T-cell (primary cell): ENCODE measurements around the gene HOXA10. TPM values are rescaled to one million over a fixed set of nuclear protein-coding genes. Genes with fewer than 3 reads are reported as not detected.

Experiments used
- ATAC-seq, 4 experiments: fragments of 200-7000 bp in 3 of 4; fragments of 150-1000 bp in 1 of 4; cut with Tn5 transposase; replicated peaks in 1 of 4; 1 replicate in 3 of 4; 2 replicates in 1 of 4; pipeline ENCODE4 v1.10.0; 2021; ENCODE audit warnings: moderate library complexity in 3 of 4, mild to moderate bottlenecking in 2 of 4, moderate number of reproducible peaks in 1 of 4
- CTCF ChIA-PET, 2 donors: fragments of 300-600 bp; sonication (Branson Sonifier 250); formaldehyde crosslinking; loops; one replicate each; lab custom pipeline; 2022; ENCODE audit warnings: antibody characterized with exemption in 2 of 2; lab: Charles Lee
- POLR2A ChIA-PET, 2 donors: fragments of 300-600 bp; sonication (Branson Sonifier 250); formaldehyde crosslinking; loops; one replicate each; lab custom pipeline; 2022; ENCODE audit warnings: antibody characterized with exemption in 2 of 2; lab: Charles Lee
- DNase-seq, 35 experiments: peaks; one replicate each; pipeline versions ENCODE4 v3.0.0 to v3.0.0-alpha.2; 2013 to 2023
- H3K27ac ChIP-seq: one replicate; pipeline ENCODE4 v1.5.1; 2013; ENCODE audit warnings: low read length
- H3K27me3 ChIP-seq, 2 experiments: replicated peaks in 1 of 2; 1 replicate in 1 of 2; 2 replicates in 1 of 2; pipeline versions ENCODE4 v1.6.1 to v1.7.0; 2013; ENCODE audit warnings: low read length in 1 of 2, mixed read lengths in 1 of 2; ENCODE audit not compliant: control insufficient read depth in 2 of 2, insufficient read depth in 2 of 2; ENCODE audit errors: extremely low read depth in 1 of 2
- H3K36me3 ChIP-seq, 2 donors: 1 replicate in 1 of 2; 2 replicates in 1 of 2; pipeline versions ENCODE4 v1.6.1 to v1.7.0; 2013; ENCODE audit warnings: low read length in 1 of 2; ENCODE audit not compliant: control insufficient read depth in 2 of 2, insufficient read depth in 1 of 2; ENCODE audit errors: extremely low read depth in 1 of 2
- H3K4me1 ChIP-seq, 2 experiments: 1 replicate in 1 of 2; 2 replicates in 1 of 2; pipeline versions ENCODE4 v1.6.1 to v1.7.0; 2013; ENCODE audit warnings: low read length in 2 of 2, mixed read lengths in 1 of 2; ENCODE audit not compliant: insufficient read depth in 2 of 2, control insufficient read depth in 1 of 2; ENCODE audit errors: extremely low read depth in 1 of 2
- H3K4me3 ChIP-seq, 2 donors: 1 replicate in 1 of 2; 2 replicates in 1 of 2; pipeline versions ENCODE4 v1.5.1 to v1.7.0; 2013; ENCODE audit warnings: mild to moderate bottlenecking in 2 of 2, low read length in 1 of 2, moderate library complexity in 1 of 2; ENCODE audit not compliant: control insufficient read depth in 1 of 2; ENCODE audit errors: extremely low read depth in 1 of 2
- H3K9me3 ChIP-seq: 2 replicates; pipeline ENCODE4 v1.7.0; 2013
- H3K27ac Mint-ChIP-seq, 2 donors: one replicate each; pipeline ENCODE4 v1.8.0; 2020 to 2021; ENCODE audit warnings: mild to moderate bottlenecking in 2 of 2, mixed read lengths in 2 of 2
- H3K27me3 Mint-ChIP-seq, 2 donors: one replicate each; pipeline ENCODE4 v1.8.0; 2021 to 2022; ENCODE audit warnings: mixed read lengths in 2 of 2
- H3K36me3 Mint-ChIP-seq: one replicate; pipeline ENCODE4 v1.8.0; 2021; ENCODE audit warnings: mixed read lengths
- H3K4me1 Mint-ChIP-seq, 3 donors: one replicate each; pipeline ENCODE4 v1.8.0; 2020 to 2022; ENCODE audit warnings: mixed read lengths in 3 of 3, mild to moderate bottlenecking in 1 of 3
- H3K4me3 Mint-ChIP-seq, 3 donors: one replicate each; pipeline ENCODE4 v1.8.0; 2020 to 2022; ENCODE audit warnings: mild to moderate bottlenecking in 3 of 3, mixed read lengths in 3 of 3, moderate library complexity in 3 of 3
- H3K9me3 Mint-ChIP-seq, 3 donors: one replicate each; pipeline ENCODE4 v1.8.0; 2020 to 2022; ENCODE audit warnings: mixed read lengths in 3 of 3
- WGBS: methylation state at CpG from one replicate; pipeline ENCODE4 v1.1.5; 2013; ENCODE audit warnings: missing lambda C conversion rate; ENCODE audit not compliant: insufficient coverage; 5-methylcytosine and 5-hydroxymethylcytosine counted together
- total RNA-seq, 35 experiments: library from RNA in 6 of 35; stranded (reverse) in 6 of 35; fragments of 120-200 nt in 1 of 35; gene quantifications; one replicate each; pipeline versions ENCODE4 v1.2.1 to v1.2.4 and lab custom pipeline; 2013 to 2026

The HOXA10 gene
- total RNA-seq, 5 donors from 2014 or later (not counting 1 experiment from before 2014, with no cell fraction given) = 0.36 to 0.75 (median 0.51) TPM; not detected in 2

DNA sequence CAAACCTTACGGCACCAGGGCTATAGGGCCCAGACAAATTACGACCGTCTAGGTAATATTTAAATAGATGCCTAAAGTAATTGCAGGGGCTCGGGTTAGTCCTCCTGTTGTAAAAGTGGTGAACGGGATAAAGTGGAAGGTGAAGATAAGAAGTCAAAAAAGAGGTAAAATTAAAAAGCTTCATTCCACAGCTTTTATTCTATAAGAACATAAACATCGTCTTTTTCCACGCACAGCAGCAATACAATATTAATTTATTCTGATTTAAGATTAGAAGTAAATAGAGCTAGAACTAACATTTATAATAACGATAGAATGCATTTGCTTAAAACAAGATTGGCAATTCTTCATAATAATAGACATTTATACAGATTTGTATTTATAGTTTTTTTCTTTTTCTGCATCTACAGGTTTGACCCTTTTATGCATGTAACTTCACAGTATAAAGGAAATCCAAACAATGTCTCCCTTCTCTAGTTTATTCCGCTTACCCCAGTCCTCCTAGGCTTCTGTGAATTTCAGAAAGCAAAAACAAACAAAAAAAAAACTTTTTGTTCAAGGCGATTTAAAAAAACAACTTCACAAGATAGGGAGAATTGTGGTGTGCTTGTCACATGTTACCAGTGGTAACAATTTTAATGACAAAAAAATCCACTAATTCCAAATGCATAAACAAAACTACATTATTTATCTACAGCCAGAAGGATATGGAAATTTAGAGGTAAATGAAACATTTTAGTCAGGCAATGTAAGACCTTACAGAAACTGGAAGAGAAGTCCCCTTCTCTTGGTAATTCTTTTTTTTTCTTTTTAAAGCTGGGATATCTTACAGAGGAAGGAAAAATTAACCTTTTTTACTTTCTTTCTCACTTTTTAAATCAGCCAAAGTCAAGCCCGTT is 3.4 kb downstream of the HOXA10 start:
- no peak overlapping the region for H3K4me3 Mint-ChIP-seq
- H3K9me3 ChIP-seq = no peaks in the 10 kb centered on the region
- H3K27me3 ChIP-seq = peaks cover 17 to 91% of the 10 kb centered on the region in 2 experiments
- H3K4me3 ChIP-seq = no peak overlapping the region
- POLR2A ChIA-PET = interaction anchor here in 1 of 2 donors (0.5 kb wide), 1 partner anchor 14 kb away, joined by 5 read pairs; the partner anchor contains the start of gene HOXA7
- H3K27ac Mint-ChIP-seq = no peak overlapping the region
- H3K9me3 Mint-ChIP-seq = no peaks in the 10 kb centered on the region
- peaks cover 32 to 45% (median 44%) of the 10 kb centered on the region in 3 donors for H3K4me1 Mint-ChIP-seq
- WGBS = 0% methylated on average over 1 of the region's 11 CpGs
- ATAC-seq (no peak), DNase-seq (no peak)
- no peaks in the 10 kb centered on the region for H3K36me3 Mint-ChIP-seq
- H3K27me3 Mint-ChIP-seq = peaks cover 59 to 76% of the 10 kb centered on the region in 2 donors
- no peak overlapping the region for H3K27ac ChIP-seq
- CTCF ChIA-PET = interaction anchor here in 1 of 2 donors (0.7 to 1.3 kb wide), 4 partner anchors 8 to 480 kb away, joined by 3 read pairs; no protein-coding TSS in a partner anchor
- peaks cover 15 to 72% of the 10 kb centered on the region in 2 experiments for H3K4me1 ChIP-seq
- no peaks in the 10 kb centered on the region for H3K36me3 ChIP-seq

DNA sequence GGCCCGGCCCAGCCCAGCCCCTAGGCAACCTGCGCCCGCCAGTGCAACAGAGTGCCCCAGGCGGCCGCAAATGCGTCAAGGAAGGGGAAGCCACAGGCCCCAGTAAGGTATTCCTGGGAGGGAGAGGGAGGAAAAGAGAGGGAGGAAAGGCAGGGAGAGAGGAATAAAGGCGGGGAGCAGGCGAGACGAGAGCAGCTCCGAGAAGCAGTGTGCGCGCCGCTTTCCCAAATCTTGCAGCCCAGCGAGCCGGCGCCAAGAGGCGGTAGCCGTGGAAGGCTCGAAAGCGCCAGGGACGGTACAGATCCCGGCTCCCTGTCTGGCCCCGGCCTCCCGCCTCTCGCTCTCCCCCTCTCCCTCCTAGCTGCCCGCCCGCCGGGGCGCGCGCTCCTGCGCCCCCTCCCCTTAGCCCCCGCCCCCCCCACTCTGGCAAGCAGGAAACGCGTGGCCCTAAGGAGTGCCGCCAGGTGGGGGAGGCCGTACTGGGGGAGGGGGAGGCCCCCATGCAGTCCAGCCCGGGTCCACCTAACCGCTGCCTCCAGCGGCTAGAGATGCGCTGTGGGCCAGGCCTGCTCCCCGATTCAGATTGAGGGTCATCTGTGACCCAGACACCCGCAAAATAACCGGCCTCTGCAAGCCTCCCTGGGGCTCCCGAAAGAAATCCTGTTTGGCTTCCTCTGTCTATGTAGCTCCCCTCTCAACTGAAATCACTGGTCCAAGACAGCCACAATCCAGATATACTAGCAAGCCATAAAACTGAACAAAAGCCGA is 4.3 kb downstream of the HOXA10 start:
- Mint-ChIP-seq H3K4me3 (peak overlapping the region in 2 of 3 donors; percentile 37 to 74), H3K4me1 (peaks cover 34 to 46% (median 44%) of the 10 kb centered on the region in 3 donors), H3K27ac (no peak overlapping the region), H3K9me3 (no peaks in the 10 kb centered on the region), H3K27me3 (peaks cover 54 to 72% of the 10 kb centered on the region in 2 donors), H3K36me3 (no peaks in the 10 kb centered on the region)
- 3% methylated on average over 26 of the region's 46 CpGs for WGBS
- Histone ChIP-seq H3K36me3 (no peaks in the 10 kb centered on the region), H3K27me3 (peaks cover 17 to 91% of the 10 kb centered on the region in 2 experiments), H3K4me1 (peaks cover 15 to 81% of the 10 kb centered on the region in 2 experiments), H3K4me3 (peak overlapping the region in 1 of 2 donors; percentile 35), H3K27ac (no peak overlapping the region), H3K9me3 (no peaks in the 10 kb centered on the region)
- ChIA-PET POLR2A (no interaction called here), CTCF (interaction anchor here in 1 of 2 donors (1.3 kb wide), 2 partner anchors 9 to 20 kb away, joined by 3 read pairs; no protein-coding TSS in a partner anchor)
- peak in 1 of 4 experiments; percentile 42 for ATAC-seq
- peak in 1 of 35 experiments; percentile 15 for DNase-seq

DNA sequence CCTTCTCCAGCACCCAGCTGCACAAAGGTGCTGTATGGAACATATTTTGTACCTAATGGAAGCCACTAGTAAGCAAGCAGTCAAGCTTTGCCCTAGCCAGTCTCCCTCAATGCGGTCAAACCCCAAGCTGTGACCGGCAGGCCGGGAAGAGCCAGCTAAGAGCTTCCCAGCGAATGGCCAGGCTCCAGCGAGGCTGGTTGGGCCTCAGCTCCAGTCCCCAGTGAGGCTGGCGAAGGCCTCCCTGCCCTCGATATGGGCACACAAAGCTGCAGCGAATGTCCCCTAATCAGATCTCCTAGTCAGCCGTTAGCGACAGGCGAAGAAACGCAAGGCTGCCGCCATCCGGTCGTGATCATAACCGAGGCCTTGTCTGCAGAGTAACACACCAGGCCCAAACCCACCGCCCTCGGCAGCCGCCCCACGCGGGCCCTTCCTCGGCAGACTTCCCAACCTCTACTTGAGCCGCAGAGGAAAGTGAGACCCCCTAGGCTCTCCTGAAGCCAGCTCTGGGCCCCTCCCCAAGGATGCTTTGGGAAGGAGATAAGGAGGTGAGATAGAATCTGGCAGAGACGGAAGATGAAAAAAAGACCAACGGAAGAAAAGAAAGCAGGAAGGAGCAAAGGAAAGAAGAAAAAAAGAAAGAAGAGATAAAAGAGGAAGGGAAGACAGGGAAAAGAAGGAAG is 5.7 kb downstream of the HOXA10 start:
- H3K27ac Mint-ChIP-seq = peak overlapping the region in 1 of 2 donors; percentile 73
- ATAC-seq = peak in 1 of 4 experiments; percentile 44
- peak overlapping the region in 1 of 3 donors; percentile 74 for H3K4me3 Mint-ChIP-seq
- H3K27me3 Mint-ChIP-seq = peaks cover 62 to 80% of the 10 kb centered on the region in 2 donors
- Histone ChIP-seq H3K9me3 (no peaks in the 10 kb centered on the region), H3K27ac (no peak overlapping the region), H3K4me1 (peaks cover 10 to 78% of the 10 kb centered on the region in 2 experiments), H3K36me3 (no peaks in the 10 kb centered on the region), H3K4me3 (no peak overlapping the region), H3K27me3 (peaks cover 17 to 92% of the 10 kb centered on the region in 2 experiments)
- peaks cover 36 to 44% (median 42%) of the 10 kb centered on the region in 3 donors for H3K4me1 Mint-ChIP-seq
- WGBS = 23% methylated on average over 16 of the region's 25 CpGs
- no peaks in the 10 kb centered on the region for H3K9me3 Mint-ChIP-seq
- no peaks in the 10 kb centered on the region for H3K36me3 Mint-ChIP-seq
- ChIA-PET CTCF (interaction anchor here (0.6 to 1.2 kb wide), 3 partner anchors 12 to 30 kb away, joined by 3 read pairs; no protein-coding TSS in a partner anchor), POLR2A (interaction anchor here in 1 of 2 donors (0.6 kb wide), 1 partner anchor 488 kb away, joined by 4 read pairs; no protein-coding TSS in a partner anchor)
- DNase-seq = peak in 4 of 35 experiments; percentile 22 to 60 (median 28)

DNA sequence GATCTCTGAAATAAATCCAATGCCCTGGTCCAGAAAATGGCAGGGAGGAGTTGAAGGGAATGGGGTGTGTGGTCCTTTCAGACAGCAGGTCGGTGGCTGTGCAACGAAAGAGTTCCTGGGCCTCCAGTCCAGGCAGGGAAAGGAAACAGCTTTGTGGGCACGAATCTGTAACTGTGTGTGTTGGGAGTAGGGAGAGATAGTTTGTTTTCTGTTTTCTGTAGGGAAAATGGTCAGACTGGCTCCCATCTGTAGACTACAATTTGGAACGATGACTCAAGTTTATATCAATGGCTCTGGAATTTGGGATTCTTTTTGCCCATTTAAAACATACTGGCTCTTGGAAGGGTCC is 6.2 kb downstream of the HOXA10 start:
- ChIA-PET POLR2A (no interaction called here), CTCF (interaction anchor here in 1 of 2 donors (1.1 to 1.2 kb wide), 2 partner anchors 12 to 31 kb away, joined by 3 read pairs; no protein-coding TSS in a partner anchor)
- no peak for ATAC-seq
- Histone ChIP-seq H3K9me3 (no peaks in the 10 kb centered on the region), H3K4me3 (no peak overlapping the region), H3K36me3 (no peaks in the 10 kb centered on the region), H3K27ac (no peak overlapping the region), H3K4me1 (peaks cover 7 to 74% of the 10 kb centered on the region in 2 experiments), H3K27me3 (peaks cover 15 to 91% of the 10 kb centered on the region in 2 experiments)
- Mint-ChIP-seq H3K4me1 (peaks cover 36 to 44% (median 42%) of the 10 kb centered on the region in 3 donors), H3K4me3 (peak overlapping the region in 1 of 3 donors; percentile 74), H3K27me3 (peaks cover 67 to 84% of the 10 kb centered on the region in 2 donors), H3K36me3 (no peaks in the 10 kb centered on the region), H3K27ac (peak overlapping the region in 1 of 2 donors; percentile 73), H3K9me3 (no peaks in the 10 kb centered on the region)
- DNase-seq = no peak
- 64% methylated on average over 2 of the region's 4 CpGs for WGBS

DNA sequence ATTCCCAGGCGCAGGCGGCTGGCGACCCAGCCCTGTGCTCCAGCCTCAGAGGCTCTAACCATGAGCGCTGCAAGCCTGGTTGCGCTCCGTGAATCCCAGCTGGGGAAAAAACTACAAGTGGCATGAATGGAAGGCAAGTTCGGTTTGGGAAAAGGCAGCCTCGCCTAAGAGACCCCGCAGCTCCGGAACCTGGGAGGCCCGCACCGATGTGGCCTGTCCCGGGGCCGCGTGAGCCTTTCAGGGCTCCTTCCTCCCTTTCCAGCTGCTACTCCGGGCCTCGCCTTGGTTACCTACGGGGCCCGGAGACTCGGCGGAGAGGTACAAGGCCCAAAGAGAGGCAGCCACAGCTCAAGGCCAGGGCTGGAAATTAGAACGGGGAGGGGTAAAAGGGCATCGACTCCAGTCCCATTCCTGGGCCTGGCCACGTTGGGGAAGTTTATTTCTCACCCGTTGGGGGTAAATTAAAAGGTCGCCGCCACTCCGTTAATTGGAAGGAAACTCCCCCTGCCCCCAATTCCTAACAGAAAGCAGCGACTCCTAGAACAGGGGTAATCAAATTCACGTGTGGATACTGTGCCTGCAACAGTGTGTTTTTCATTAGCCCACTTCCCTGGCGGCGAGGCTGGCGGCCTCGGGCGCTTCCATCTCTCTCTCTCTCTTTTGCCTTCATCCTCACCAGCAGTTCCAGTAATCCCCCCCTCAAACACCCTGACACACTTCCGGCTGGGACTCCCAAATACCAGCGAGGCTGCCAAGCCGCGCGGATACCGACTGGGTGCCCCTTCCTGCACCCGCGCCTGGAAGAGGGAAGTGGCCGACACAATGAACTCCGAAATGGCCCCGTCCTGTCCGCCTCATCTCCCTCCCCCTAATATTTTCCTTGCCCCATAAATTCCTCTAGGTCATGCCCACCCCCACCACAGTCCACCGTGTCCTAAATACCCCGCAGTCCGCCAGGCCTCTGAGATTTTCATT is 7.3 kb downstream of the HOXA10 start:
- DNase-seq (no peak), ATAC-seq (no peak)
- POLR2A ChIA-PET = no interaction called here
- Mint-ChIP-seq H3K4me3 (peak overlapping the region in 2 of 3 donors; percentile 13 to 58), H3K4me1 (peaks cover 28 to 37% (median 34%) of the 10 kb centered on the region in 3 donors), H3K36me3 (no peaks in the 10 kb centered on the region), H3K27me3 (peaks cover 66 to 85% of the 10 kb centered on the region in 2 donors), H3K9me3 (no peaks in the 10 kb centered on the region), H3K27ac (peak overlapping the region in 1 of 2 donors; percentile 83)
- Histone ChIP-seq H3K27me3 (peaks cover 15 to 85% of the 10 kb centered on the region in 2 experiments), H3K4me3 (peak overlapping the region in 1 of 2 donors; percentile 28), H3K36me3 (no peaks in the 10 kb centered on the region), H3K9me3 (no peaks in the 10 kb centered on the region), H3K4me1 (peaks cover 4 to 64% of the 10 kb centered on the region in 2 experiments), H3K27ac (no peak overlapping the region)
- CTCF ChIA-PET = no interaction called here
- 12% methylated on average over 35 of the region's 50 CpGs for WGBS
